NOMO-1 treated with dmso at 0.1 percent for 144 hours (cell line): ENCODE results near the gene GAD1.

ENCODE experiments used
- DNase-seq: peaks from one replicate; lab custom pipeline; 2025; ENCODE audit not compliant: unreplicated experiment; lab: John Stamatoyannopoulos, UW

Gene GAD1

GRCh38 chr2:170817093-170818035 lies 677 bp downstream of the GAD1 start:
- no peak for DNase-seq

GRCh38 chr2:170818036-170818751 lies 1.5 kb downstream of the GAD1 start:
- DNase-seq: no peak

- DNase-seq: no peak
Observed at GRCh38 chr2:170818752-170819470, 2.2 kb downstream of the GAD1 start.

- DNase-seq: no peak
Observed at GRCh38 chr2:170819680-170820664, 3.3 kb downstream of the GAD1 start.

DNA sequence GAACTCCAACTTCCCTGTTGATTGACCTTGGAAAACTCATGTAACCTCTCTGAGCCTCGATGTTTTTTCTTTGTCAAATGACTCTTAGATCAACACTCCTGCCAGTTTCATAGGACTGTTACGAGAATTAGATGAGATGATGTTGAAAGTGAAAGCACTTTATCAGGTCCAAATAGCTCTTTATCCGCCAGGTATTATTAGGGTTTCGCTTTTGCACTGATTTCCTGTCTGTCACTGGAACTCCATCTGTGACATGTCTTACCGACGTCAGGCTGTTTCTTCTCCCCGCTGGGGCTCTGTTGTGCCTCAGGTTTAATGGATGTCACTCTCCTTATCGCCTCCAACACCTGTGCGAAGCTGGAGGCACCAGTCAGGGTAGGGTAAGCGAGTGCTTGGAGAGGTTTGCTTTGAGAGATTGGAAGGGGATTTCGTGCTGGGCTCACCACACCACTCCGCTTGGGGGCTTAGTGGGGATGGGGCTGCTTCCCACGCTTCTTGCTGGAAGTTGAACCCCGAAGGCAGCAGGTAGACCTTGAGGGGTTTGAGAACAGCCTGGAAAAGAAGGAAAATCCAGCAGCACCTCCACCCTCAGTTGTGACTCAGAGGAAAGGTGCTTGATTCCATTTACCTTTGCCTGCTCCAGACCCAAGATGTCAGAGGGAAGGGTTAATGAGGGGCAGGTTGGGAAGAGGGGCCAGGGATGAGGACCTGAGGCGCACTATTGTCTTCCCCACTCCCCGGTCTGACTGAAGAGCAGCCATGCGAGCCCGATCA lies 4.3 kb downstream of the GAD1 start:
- no peak for DNase-seq

DNA sequence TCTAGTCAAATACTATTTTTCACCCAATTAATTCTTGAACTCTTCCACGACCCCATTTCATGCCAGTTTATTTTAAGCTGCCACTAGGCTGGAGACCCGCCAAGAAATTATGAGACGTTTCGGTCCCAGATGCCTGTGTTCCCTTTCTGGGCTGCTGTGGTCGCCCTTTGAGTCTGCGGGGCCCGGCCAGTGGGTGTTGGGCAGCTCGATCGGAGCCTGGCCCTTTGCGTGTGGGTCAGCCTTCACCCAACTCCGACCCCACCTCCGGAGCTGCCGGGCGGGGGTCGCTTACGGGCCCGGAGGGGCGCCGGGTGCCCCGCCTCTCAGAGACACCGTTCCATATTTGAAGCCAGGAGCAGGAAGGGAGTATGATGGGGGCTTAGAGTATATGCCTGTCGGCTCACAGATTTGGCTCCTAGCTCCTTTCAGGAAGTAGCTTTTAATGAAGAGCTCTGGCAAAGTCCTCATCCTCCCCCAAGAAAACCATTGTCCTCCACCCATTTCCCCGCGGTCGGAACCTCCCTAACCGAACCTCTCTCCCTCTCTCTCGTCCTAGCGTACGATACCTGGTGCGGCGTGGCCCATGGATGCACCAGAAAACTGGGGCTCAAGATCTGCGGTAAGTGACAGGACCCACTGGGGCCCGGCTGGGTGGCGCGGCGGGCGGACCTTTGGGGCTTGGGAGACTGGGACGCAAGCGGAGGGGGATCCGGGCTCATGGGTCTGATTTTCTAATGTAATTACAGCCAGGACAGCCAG lies 5.0 kb downstream of the GAD1 start:
- no peak for DNase-seq

DNA sequence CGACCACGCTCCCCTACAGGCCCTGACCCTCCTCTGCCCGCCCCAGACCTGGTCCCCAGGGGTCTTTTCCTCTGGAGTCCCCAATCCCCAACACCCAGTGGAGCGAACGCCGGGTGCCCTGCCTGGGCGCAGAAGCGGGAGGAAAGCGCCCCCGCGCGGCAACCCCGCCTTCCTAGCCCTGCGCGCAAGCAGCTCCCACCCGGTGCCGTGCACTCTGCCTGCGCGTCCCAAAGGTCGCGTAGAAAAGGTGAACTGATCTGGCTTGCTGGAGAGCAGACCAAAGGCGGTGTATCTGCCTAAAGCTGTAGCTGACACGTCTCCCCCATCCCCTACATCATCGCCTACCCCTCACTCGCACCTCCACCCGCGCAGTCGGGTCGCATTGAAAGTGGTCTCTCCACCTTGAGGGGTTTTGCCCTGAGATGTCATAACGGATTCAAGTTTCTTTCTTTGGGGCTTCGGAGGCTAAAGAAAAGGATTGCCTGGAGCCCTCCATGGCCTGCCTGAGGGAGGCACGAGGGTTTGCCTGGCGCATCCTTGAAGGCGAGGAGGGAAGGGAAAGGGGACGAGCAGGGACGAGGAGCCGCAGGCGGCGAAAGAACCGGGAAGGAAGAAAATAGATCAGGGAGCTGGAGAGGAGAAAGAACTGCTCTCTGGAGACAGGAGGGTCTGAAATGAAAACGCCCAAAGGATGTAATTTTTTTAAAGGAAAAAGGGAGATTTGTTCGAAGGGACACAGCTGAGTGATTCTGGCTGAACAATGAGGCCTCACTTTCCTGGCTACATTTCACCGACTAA lies 5.8 kb downstream of the GAD1 start:
- DNase-seq: no peak

- no peak for DNase-seq
Observed at GRCh38 chr2:170823088-170823897, 6.6 kb downstream of the GAD1 start.

GRCh38 chr2:170823898-170824215 lies 7.2 kb downstream of the GAD1 start:
- DNase-seq: no peak

- no peak for DNase-seq
Observed at GRCh38 chr2:170824526-170825015, 7.9 kb downstream of the GAD1 start.

GRCh38 chr2:170827841-170828532 lies 11.3 kb downstream of the GAD1 start:
- no peak for DNase-seq

DNA sequence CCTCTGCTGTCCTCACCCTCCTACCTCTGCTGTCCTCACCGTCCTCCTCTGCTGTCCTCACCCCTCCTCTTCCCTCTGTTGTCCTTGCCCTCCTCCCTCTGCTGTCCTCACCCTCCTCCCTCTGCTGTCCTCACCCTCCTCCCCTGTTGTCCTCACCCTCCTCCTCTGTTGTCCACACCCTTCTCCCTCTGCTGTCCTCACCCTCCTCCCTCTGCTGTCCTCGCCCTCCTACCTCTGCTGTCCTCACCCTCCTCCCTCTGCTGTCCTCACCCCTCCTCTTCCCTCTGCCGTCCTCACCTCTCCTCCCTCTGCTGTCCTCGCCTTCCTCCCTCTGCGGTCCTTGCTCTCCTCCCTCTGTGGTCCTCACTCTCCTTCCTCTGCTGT lies 11.8 kb downstream of the GAD1 start:
- DNase-seq: no peak

GRCh38 chr2:170829036-170829435 lies 12.3 kb downstream of the GAD1 start:
- DNase-seq: no peak

GRCh38 chr2:170830166-170830565 lies 13.5 kb downstream of the GAD1 start:
- DNase-seq: no peak

DNA sequence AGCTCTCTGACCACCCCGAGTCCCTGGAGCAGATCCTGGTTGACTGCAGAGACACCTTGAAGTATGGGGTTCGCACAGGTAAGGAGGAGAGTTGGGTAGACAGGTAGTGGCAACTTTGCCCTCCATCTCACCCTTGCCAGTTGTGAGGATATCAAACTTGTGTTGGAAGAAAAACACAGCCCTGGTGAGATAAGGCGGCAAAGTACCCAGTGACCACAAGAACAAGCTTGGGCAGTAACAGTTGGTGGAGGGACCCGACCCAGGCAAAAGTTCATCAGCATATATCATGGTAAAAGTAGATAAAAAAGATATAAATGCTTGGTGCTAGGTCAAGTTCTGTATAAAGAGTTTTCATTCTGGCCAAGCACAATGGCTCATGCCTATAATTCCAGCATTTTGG lies 14.4 kb downstream of the GAD1 start:
- no peak for DNase-seq

DNA sequence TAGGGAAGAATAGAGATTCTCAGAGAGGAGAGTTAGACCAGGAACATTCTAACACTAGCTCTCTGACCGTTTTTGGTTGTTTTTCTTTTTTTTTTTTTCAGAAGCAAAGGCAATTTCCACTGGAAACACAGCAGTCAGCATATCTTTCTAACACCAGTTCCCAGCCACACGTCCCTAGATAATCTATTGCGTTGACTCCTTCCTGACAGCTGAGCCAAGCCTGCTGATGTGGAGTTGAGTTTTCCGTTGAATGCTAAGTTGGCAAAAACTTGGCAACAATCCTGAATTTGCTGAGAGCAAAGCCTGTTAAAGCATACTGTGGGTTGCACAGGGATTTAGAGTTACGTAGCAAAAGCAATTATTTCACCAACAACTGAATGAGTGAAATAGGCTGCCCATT lies 19.3 kb downstream of the GAD1 start:
- no peak for DNase-seq

DNA sequence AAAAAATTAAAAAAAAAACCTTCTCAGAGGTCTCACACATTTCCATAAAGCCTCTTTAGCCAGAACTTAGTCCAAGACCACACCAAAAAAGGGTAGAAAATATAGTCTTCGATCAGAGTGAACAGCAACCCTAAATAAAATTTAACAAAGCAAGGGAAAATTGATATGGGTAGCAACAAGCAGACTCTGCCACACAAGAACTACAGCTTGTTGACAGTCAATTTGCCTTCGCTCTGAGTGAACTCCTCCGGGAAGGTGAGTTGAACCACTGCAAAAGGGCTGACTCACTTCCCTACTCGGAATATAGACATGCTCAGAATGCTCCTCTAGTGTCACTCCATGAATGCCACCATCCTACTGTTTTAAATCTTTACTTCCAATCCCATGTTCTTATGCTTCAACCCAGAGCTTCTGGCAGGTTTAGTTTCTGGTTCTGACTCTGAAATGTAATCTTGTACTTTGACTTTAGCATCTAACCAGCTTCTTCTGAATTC lies 24.1 kb downstream of the GAD1 start:
- no peak for DNase-seq
